ENCODE data around the gene RIPK4.

RIPK4 gene

DNA sequence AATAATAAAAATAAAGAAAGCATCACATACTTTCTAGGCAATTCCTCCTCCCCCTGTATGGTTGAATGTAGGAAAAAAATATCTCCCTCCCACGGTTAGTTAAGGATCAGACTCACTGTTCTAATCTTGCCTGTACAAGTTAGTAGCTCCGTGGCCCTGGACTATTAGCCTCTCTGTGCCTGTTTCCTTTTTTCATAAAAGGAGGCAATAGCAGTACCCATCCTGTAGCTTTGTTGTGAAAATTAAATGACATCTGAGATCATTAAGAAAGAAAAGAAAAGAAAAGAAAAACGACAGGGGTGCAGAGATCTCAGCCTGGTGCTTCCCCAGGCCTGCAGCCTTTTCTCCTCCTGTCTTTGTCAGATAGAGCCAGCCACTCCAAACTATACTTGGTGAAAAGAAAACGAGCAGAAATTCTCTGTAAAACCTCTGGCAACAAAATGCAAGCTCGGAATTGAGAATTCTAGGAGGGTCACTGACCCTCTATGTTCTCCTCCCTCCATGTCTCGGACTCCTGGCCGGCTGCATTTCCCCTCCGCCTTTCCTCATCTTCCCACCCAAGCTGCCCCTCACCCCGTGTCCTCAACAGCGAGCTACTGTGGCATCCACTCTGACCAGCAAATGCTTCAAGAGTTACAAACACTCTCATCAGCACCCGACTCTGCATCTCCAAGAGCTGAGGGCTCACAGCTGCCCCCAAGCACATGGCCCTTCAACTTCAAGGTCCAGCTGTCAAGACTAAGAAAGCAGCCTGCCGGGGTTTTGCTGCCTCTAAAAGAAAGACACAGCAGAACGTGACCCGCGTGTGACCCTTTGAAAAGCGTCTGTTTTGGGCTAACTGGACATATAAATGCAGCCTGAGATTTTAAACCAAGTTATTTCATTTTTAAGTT lies 13.6 kb downstream of the RIPK4 start:
- DNase-seq (ENCODE audit: low read depth, low spot score): no peak

DNA sequence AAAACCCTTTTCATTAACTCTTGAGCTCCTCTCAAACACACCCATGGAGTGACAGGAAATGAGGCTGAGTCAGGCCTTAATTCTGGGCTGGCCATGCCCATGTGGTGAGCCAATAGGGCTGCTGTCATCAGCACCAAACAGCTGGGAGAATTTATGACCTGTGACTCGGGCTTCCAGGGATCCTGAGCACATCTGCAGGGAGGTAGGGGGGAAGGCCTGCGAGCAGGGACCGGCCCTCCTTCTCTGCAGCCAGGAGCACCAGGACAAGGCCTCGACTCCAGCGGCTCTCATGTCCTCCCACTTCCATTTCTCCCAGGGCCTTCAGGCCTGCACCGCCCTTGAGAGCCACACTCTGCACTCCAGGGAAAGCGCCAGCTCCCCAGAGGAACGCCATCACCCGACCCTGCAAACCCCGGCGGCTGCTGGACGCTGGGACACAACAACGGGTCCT lies 14.6 kb downstream of the RIPK4 start:
- DNase-seq (ENCODE audit: low read depth, low spot score): no peak

DNA sequence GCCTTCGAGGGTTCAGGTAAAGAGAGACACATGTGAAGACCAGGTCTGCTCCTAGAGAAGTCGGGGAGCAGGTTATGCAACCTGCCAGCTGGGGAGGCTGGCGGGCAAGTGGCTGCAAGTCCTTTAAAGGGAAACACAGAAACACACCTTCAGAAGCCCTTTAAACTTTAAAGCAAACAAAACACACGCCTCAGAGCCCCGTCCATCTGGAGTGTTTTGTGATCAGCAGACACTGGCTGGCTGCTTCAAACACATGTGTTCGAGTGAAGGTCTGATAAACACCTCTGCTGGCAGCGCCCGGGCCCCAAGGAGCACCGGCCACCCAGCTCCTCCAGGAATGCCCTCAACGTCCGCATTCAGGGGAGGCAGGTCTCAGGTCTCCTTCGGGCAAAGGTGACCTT lies 15.2 kb downstream of the RIPK4 start:
- no peak for DNase-seq (ENCODE audit: low read depth, low spot score)

DNA sequence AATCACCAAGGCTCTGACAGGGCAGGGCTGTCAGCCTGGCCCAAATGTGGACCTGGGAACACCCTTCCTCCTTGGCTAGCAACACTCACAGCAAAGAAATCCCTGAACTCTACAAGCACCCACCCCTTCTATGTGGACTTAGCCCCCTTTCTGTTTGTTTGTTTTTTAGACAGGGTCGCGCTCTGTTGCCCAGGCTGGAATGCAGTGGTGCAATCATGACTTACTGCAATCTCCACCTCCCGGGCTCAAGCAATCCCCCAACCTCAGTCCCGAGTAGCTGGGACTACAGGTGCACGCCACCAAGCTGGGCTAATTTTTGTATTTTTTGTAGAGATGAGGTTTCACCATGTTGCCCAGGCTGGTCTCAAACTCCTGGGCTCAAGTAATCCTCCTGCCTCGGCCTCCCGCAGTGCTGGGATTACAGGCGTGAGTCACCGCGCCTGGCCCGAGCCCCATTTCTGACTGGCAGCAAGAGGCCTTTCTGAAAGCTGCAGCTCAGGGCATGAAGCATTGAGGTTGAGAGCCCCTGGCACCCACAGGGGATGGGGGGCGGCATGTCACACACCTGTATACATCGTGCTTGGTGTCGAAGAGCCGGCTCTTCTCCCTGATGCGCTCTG lies 16.2 kb downstream of the RIPK4 start:
- DNase-seq (ENCODE audit: low read depth, low spot score): no peak

DNA sequence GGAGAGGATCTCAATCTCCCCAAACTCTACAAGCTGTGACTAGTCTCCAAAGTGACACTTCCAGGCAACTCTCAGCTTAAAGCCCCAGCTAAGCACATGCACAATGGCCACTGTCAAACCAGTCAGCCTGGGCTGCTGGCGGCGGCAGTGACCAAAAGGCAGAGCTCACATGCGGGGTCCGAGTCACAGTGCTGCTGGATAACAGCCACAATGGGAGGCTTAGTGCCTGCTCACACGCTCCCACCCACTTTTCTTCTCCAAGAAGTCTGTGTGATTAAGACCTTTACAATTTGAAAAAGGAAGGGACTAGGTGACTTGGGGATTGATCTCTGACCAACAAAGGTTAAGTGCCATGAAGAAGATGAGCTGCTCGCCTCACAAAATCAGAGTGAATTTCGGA lies 16.8 kb downstream of the RIPK4 start:
- no peak for DNase-seq (ENCODE audit: low read depth, low spot score)

DNA sequence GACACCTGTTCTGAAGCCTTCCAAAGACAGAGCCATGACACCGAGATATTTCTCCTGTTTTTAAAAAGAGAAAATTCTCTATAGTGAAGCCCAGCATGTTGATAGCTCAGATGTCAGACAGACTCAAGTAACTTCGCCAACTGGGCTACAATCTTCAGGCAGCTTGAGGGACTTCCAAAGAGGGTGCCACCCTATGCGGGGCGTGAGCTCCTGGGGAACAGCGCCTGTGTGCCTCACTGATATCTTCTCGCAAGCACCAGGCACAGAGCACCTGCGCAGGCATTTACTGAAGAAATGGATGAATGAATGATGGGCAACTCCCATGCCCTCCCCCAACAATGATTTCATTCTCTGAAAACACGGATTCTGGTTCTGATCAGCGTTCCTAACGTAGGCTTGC lies 17.6 kb downstream of the RIPK4 start:
- no peak for DNase-seq (ENCODE audit: low read depth, low spot score)

DNA sequence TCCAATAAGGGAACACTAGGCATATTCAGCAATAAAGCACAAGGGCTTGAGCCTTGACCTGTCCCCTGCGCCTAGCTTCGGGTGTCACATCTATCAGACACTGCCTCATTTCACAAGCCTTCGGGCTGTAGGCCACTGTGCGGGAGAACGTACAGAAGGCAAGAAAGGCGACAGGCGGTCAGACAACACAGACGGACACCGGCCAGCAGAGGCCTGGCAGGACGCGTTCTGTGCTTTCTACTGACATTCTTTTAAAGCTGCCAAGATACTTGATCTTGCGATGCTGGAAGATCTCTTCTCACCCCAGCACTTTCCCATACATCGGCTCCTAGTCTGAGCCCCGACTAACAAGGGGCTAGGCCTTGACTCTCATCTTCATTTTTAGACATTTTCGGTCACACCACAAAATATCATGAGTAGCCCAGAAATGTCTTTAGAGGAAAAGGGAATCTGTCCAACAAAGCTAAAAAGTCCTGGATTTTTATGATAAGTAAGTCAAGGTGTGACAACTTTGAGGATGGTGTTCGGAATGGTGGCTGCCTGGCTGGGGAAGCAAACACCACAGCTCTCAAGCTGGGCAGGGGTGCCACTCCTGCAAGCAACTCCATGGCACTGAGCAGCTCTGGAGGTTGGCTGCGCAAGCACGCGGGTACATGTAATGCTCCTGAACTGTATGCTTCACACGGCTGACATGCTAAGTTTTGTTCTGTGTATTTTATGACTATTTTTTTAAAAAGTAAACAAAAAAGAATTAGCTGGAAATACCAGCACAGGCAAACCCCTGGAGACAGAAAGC lies 18.7 kb downstream of the RIPK4 start:
- DNase-seq (ENCODE audit: low read depth, low spot score): no peak

DNA sequence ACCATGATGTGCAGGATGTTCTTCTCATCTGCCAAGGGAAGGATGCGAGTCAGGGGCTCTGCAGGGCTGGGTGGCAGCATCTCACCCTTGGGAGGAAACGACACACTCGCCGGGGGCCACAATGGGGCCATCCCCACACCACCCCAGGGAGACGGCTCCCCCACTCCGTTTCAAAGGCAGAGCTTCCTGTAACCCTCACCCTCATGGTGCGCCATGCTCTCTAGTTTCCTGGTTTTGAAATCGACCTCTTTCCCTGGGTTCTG lies 20.2 kb downstream of the RIPK4 start:
- DNase-seq (ENCODE audit: low read depth, low spot score): no peak

DNA sequence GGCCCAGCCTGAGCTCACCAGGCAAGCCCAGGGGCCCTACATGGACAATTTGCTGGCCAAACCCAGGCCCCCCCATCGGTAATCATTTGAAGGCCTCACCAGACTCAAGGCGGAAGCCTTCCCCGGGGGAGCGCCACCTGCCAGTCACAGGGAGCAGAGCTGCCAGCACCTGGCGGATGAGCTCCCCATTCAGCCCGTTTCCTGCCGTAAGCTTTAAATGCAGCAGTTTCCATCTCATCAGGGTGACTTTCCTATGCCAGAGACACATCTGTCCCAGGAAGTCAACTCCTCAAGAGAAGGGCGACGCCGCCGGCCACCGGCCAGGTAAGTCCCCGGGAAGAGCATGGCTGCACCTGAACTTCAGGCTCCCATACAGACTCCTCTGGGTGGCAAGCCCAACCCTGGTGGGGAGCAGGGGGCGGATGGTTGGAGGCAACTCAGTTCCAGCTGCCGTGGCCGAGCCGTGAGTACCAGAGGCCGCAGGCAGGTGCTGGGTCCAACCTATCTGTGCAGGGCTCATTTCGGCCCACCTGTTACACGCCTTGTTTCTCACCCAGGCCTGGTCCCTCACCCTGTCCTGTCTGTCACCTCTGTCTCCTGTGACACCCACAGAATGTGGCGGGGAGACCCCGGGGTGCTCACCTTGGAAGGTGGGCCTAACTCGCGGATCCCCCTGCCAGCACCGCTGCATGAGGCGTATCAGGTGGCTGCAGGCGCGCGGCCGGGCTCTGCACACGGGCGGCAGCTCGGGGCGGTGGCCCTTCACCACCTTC lies 20.7 kb downstream of the RIPK4 start:
- DNase-seq (ENCODE audit: low read depth, low spot score): no peak

DNA sequence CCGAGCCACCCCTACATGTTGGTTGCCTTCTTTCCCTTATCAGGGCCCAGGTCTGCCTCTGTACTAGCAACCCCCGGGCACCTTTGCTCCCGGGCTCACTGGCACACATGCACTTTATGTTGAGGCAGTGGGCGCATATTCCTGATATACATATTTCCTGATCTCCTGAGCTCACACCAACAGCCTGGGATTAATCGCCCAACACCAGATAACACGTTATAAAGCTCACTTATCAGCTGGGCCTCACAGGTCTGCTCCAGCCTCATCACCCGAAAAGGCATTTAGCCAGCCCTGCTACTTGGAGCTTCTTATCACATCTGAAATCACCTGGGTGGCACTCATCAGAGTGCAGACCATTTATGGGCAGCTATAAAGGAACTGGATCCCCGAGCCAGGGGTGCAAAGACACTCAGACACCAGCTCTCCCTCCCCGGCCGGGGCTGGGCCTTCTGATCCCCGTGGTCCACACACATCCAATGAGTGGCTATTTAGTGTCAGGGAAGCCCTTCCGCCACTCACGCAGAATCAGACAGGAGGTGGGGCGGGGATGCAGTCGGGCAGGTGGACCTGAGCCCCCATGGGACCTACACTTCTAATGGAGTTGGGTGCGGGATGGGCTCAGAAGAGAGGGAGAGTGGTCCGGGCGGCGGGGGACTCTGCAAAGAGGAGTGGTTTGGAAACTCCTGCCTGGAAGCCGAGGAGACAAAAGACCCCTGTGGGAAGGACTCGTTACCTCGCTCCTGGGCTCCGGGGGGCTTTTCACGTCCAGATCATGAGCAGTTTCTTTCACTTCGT lies 21.6 kb downstream of the RIPK4 start:
- DNase-seq (ENCODE audit: low read depth, low spot score): no peak

DNA sequence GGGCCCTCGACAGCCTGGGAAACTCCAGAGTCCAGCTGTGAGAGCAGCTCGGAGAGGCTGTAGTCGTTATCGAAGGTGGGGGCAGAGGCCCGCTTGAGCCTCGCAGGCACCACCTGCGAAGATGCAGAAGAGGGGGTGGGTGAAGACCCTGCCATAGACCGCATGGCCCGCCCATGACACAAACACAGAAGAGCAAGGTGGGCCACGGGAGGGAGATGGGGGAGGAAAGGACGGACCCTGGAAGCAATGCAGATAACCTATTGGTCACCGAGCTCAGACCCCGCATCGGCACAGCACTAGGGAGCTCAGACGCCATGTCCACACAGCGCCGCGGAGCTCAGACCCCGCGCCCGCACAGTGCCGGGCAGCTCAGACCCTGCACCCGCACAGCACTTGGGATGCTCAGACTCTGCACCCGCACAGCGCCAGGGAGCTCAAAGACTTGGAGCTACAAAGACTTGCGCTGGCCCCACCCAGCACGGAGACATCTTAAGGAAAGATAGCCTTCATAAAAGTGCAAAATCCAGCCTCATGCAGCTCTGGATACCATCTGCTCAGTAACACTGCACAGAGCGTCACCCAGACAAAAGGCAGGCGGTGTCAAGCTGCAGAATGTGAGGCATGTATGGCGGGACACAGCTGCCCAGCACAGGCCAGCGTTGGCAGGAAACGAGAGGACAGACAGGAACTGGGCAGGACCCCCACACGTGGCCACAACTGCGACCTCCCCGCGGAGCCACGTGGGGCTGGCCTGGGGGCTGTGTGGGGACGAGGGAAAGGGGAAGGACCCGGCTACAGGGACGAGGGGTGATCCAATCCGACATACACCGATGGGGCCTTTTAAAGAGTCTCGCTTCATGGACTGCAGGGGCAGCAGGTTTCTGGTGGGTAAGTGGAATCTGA lies 22.6 kb downstream of the RIPK4 start:
- DNase-seq (ENCODE audit: low read depth, low spot score): no peak

DNA sequence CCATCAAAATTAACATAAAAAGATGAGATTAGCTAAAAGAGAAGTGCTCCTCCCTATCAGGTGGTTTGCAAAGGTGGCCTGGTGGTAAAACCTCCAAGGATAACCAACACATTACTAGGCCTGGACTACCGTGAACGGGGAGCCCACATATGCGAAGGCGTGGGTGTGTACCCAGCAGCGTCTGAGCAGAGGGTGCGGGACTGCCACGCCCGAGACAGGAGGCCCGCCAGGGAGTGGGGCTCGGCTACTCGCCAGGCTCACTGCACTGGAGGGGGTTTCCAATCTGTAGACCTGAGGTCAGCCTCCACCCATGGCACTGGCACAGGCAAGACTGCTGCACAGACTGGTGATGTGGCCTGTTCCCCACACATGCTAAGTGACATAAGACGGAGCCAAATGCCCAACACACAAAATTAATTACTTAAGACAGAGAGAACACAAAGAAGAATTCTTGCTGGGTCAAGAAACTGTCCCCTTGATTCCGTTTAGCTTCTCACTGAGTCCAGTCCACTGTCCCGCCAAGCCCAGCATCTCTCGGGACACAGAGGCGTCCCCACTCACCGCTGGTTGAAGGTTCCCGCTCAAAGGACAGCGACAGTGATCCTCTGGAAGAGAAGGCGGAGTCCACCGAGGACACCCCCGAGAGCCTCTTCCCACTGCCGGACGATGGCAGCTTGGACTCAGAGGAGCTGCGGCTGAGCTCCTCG lies 23.4 kb downstream of the RIPK4 start:
- no peak for DNase-seq (ENCODE audit: low read depth, low spot score)

DNA sequence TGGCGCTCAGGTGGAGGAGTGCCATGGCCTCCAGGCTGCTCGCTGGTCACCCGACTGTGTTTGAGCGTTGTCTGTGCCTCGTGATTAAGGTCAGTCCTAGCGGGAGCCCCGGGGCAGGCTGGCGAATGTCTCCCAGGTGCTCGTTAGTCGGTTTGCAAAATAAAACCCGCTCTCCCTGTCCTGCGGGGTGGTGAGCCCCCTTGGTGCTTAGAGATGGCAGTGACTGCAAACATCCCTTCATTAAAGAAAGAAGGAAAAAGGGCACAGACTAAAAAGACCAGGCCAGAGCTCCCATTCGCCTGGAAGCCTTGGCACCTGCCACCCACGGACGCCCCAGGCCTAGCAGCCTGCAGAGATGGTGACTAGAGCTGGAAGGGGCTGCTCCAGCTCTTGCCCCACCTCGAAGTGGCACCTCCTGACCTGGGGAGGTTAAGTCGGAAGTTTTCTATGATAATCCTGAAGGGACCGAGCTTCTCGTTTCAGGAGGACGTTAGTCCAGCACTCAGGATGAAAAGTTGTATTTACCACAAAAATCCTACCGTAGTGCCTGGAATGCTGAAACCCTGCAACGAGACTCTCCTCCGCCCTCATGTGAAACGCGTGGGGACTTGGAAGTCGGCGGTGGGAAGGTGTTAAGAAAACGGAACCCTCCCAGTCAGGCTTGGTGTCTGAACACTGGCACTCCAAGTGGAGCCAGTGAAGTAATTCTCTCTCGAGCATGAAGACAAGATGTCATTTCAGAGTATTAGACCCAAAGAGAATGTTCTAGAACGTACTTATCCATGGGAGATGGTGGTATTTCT lies 24.6 kb downstream of the RIPK4 start:
- no peak for DNase-seq (ENCODE audit: low read depth, low spot score)

DNA sequence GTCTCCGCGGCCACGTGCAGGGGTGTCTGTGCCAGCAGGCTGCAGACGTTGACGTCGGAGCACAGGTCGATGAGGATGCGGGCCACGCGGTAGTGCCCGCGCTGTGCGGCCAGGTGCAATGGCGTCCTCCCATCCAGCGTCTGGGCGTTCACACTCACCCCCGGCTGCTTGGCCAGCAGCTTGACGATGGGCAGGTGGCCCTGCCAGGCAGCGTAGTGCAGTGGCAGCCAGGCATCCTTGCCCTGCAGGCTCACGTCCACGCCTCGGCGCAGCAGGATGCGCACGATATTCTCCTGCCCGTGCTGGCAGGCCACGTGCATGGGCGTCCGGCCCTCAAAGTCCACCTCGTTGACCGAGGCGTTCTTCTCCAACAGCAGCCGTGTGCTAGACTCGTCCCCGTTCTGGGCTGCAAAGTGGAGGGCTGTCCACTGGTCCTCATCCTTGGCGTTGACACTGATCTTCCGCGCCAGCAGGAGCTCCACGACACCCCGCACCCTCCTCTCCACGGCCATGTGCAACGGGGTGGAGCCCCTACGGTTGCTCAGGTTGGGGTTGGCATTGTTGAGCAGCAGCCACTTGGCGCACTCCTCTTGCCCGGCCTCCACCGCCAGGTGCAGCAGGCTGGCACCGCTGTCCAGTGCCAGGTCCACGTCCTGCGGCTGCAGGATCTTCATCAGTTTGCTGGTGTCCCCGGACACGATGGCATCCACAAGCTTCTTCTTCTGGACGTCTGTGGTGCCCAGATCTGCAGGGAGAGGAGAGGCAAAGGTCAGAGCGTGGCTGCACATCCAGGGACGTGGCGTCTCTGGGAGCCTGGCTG lies 25.4 kb downstream of the RIPK4 start:
- no peak for DNase-seq (ENCODE audit: low read depth, low spot score)

DNA sequence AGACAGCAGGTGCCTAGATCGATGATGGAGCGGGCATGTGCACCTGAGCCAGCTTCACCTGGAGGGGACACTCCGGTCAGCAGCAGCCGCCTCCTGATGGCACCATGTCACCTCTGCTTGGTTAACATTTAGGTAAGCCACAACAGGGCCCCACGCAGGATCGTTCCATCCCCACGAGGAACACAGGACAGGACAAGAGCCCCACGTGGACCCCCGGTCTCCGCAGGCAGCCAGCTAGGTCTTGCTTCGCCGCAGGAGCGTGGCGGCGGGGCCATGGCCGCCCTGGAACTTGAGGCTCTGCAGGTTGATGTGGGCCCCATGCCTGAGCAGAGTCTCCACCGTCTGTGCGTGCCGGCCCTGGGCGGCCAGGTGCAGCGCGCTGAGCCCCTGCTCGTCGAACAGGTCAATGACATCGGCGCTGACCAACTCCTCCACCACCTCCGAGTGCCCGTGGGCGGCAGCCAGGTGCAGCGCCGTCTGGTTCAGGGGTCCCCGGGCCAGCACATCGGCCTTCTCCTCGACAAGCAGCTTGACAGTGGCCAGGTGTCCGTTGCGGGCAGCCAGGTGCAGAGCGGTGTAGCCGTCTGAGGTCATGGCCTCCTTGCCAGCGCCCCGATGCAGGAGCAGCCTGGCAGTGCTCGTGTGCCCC lies 26.1 kb downstream of the RIPK4 start:
- DNase-seq (ENCODE audit: low read depth, low spot score): no peak

DNA sequence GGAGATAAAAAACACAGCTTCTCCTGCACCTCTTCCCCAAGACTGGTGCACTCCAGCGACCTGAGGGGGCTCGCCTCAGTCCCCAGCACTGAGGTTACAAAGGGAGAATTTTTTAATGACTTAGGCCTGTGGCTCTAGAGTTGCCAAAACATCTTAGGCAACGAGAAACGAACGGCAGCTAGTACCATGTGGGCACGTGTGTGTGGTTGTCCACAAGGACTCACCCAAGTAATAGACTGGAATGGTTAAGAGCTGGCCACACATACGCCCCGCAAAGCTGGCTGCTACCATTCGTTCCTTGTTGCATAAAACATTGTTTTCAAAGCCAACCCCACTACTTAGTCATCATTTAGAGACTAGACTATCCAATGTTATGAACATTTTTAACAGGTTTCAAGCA lies 26.9 kb downstream of the RIPK4 start:
- no peak for DNase-seq (ENCODE audit: low read depth, low spot score)

DNA sequence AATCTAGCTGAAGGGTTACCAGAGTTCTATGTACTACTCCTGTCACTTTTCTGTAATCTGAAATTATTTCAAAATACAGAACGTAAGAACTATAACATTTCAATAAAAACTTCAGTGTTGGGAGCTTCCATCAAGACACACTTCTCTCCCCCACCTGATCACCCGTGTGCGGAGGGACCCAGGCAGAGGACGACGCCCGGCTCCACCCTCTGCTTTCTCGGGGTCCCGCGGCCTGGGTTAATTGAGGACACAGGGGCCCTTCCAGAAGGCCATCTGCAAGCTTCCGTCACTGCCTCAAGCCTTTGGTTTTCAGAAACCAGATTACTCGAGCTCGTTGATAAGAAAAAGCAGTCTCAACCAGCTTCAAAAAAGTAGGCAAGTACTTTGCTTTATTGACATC lies 27.8 kb downstream of the RIPK4 start:
- DNase-seq (ENCODE audit: low read depth, low spot score): no peak

Data from brain pericyte (primary cell).